IPS-18c (cell line): Measurements from ENCODE around the gene DUOXA2.

Source experiments
- H3K4me3 ChIP-seq: 2 replicates; pipeline ENCODE4 v1.7.0; 2013; ENCODE audit warnings: low read depth, mild to moderate bottlenecking, low read length, moderate library complexity; ENCODE audit not compliant: insufficient read depth
- H3K9me3 ChIP-seq: one replicate; pipeline ENCODE4 v1.6.1; 2013; ENCODE audit warnings: mild to moderate bottlenecking, low read length, moderate library complexity; ENCODE audit not compliant: control insufficient read depth, insufficient read depth

Gene DUOXA2

DNA sequence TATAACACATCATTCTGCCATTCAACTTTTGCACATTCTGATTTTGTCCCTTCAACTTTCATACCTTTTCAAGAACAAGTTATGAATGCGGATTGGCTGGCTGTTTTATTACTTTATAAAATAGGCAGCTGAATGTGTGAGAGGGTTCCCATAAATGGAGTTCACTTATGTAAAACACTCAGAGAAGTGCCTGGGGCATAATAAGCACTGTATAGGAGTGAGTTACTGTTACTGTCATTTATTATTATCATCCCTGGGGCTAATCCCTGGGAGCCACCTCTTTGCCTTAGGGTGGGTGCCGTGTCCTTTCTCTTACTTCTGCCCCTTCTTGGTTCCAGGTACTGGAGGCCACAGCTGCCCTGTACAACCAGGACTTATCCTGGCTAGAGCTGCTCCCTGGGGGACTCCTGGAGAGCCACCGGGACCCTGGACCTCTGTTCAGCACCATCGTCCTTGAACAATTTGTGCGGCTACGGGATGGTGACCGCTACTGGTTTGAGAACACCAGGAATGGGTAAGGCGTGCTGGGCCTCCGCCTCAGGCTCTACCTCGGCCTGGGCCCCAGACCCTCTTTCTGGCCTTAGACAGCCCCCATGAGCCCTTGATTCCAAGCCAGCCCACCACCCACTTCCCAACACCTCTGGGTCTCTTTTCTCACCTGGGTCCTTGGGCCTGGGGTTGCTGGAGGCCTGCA, 26.6 kb downstream of the DUOXA2 start:
- H3K4me3 ChIP-seq, result no peak overlapping the region

DNA sequence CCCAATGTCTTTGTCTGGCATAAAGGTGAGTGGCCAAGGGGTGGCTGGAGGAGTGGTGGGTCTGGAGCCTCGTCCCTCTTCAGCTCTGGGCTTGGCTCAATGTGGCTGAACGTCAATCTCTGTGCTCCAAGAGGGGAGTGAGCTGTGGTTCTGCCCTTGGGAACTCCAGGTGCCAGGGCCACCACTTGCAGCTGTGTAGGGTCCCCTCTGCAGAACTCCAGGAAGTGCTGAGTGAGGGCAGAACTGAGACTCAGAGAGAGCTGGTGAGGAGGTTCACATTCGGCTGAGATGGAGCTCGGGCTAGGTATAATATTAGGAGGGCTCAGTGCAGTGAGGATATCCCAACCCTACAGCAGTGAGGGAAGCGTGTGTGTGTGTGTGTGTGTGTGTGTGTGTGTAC, 27.3 kb downstream of the DUOXA2 start:
- H3K4me3 ChIP-seq, result no peak overlapping the region
- H3K9me3 ChIP-seq, result no peaks in the 10 kb centered on the region

More for the DNA sequence above, 26.6 kb downstream of the DUOXA2 start:
- no peaks in the 10 kb centered on the region for H3K9me3 ChIP-seq

DNA sequence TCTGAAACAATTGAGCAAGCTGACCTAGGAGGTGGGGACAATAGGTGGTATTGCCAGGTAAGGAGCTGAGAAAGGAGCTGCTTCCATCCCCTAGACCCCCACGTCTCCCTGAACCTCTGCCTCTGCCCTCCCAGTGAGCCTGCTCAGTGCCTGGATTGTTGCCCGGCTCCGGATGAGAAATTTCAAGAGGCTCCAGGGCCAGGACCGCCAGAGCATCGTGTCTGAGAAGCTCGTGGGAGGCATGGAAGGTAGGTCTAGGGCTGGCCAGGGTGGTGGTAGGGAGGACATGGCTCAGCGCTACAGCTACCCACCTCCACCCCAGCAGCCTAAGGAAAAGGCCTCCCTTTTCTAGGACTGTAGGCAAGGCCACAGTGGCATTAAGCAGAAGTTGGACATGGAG, 28.9 kb downstream of the DUOXA2 start:
- H3K4me3 ChIP-seq, result no peak overlapping the region

DNA sequence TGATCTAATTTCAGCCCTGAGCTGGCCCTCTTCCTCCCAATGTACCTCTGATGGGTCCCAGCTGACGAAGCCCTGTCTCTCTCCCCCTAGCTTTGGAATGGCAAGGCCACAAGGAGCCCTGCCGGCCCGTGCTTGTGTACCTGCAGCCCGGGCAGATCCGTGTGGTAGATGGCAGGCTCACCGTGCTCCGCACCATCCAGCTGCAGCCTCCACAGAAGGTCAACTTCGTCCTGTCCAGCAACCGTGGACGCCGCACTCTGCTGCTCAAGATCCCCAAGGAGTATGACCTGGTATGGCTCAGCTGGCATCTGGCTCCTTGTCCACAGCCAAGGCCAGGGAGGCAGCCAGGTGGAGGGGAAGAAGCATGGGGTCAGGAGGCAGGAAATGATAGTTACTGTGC, 29.8 kb downstream of the DUOXA2 start:
- Histone ChIP-seq H3K4me3 (no peak overlapping the region), H3K9me3 (no peaks in the 10 kb centered on the region)

More for the DNA sequence above, 28.9 kb downstream of the DUOXA2 start:
- no peaks in the 10 kb centered on the region for H3K9me3 ChIP-seq

DNA sequence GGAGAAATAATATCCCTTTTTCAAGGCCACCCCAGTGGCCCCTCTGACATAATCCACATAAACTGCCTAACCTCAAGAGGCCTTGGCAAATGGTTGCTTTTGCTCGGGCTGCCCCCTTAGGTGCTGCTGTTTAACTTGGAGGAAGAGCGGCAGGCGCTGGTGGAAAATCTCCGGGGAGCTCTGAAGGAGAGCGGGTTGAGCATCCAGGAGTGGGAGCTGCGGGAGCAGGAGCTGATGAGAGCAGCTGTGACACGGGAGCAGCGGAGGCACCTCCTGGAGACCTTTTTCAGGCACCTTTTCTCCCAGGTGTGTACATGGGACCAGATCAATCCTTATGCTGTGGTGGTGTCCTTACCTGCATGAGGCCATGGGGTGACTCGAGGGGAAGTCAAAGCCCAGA, 30.6 kb downstream of the DUOXA2 start:
- no peaks in the 10 kb centered on the region for H3K9me3 ChIP-seq
- no peak overlapping the region for H3K4me3 ChIP-seq

DNA sequence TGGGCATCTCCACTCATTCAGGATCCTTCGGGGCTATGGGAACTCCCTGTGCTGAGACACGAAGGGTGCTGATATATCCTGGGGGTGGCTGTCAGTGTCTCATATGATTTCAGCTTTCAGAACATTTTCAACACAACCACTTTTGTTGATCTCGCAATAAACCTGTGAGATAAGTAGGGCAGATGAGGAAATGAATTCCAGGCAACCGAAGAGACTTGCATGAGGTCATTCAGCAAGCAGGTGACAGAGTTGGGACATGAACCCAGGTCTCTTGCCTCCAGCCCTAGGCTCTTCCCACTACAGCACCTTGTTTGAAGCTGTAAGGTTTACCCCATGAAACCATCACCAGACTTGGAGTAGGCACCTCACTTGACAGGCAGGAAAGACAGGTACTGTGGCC, 32.3 kb downstream of the DUOXA2 start:
- no peak overlapping the region for H3K4me3 ChIP-seq
- H3K9me3 ChIP-seq, result no peaks in the 10 kb centered on the region

DNA sequence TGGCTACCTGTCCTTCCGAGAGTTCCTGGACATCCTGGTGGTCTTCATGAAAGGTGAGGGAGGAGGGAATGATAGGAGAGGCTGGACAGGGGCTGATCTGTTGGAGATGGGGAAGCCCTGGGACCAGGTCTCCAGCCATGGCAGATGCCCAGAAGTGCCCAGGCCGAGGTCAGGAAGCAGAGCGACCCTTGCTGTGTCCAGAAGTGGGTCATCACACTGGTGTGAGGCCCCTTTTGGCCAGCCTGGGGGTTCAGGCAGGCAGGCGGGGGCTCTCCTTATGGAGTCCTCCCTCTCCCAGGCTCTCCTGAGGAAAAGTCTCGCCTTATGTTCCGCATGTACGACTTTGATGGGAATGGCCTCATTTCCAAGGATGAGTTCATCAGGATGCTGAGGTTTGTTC, 33.5 kb downstream of the DUOXA2 start:
- Histone ChIP-seq H3K9me3 (no peaks in the 10 kb centered on the region), H3K4me3 (no peak overlapping the region)

DNA sequence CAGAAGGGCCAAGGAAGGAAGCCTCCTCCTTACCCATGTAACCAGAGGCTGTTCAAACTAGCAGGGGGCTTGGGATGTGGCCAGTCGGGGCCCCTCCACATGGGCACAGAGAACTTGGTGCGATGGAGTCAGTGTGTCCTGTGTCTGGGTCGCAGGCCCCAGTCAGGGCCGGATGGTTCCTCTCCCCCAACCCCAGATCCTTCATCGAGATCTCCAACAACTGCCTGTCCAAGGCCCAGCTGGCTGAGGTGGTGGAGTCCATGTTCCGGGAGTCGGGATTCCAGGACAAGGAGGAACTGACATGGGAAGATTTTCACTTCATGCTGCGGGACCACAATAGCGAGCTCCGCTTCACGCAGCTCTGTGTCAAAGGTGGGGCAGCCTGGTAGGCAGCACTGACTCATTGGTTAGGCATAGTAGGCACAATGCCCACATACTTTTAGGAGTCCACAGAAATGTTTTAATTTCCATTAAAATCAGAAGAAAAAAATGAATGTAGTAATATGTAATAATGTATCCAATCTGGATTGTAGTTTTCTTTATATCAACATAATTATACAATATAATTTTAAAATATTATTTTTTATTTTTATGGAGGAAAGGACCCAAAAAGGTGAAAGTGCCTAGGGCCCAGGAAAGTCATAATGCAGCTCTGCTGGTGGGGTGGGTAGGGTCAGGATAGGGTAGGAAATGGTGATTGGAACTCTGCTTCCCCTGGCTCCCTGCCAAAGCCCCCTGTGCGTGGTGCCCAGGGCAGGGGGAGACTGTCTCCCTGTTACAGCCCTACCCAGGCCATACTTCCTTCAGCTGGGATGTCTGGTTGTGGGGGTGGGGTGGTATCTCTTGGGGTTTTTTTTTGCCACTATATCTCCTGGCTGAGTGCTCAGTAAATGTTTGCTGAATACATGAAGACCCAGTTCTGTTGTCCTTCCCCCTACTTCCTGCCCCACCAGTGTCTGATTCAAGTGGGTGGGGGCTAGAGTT, 34.2 kb downstream of the DUOXA2 start:
- H3K4me3 ChIP-seq, result no peak overlapping the region
- no peaks in the 10 kb centered on the region for H3K9me3 ChIP-seq

DNA sequence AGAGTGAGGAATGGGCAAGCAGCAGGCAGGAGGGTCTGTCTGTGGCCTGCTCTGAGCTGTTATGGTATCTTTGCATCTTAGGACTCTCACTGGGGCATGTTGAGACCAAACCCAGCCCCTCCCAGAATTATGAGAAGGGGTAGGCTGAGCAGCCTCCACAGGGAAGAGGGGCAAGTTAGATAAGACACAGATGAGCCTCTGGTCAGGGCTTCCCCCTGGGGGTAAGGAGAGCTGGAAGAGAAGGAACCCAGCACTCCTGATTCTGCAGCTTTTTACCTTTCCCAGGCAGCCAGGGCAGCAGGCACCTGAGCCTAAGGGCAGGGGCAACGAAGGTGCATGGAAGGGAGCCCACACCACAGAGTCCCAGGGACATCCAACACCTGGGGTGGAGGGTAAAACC, 34.9 kb downstream of the DUOXA2 start:
- H3K4me3 ChIP-seq, result no peak overlapping the region

DNA sequence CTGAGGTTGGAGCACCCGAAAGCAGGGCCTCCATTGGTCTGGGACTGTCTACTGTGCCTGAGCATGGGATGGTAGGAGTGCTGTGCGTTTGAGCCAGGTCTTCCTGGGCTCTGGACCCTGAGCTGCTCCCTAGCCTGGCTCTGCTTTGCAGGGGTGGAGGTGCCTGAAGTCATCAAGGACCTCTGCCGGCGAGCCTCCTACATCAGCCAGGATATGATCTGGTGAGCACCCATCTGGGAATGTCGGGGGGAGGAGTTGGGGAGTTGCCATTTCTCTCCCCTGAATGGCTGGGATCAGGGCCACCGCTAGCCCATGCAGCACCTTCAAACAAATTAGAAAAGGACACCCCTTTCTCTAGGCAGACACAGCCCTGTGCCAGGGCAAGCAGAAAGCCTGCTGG, 36.4 kb downstream of the DUOXA2 start:
- no peaks in the 10 kb centered on the region for H3K9me3 ChIP-seq

More for the DNA sequence above, 34.9 kb downstream of the DUOXA2 start:
- no peaks in the 10 kb centered on the region for H3K9me3 ChIP-seq

DNA sequence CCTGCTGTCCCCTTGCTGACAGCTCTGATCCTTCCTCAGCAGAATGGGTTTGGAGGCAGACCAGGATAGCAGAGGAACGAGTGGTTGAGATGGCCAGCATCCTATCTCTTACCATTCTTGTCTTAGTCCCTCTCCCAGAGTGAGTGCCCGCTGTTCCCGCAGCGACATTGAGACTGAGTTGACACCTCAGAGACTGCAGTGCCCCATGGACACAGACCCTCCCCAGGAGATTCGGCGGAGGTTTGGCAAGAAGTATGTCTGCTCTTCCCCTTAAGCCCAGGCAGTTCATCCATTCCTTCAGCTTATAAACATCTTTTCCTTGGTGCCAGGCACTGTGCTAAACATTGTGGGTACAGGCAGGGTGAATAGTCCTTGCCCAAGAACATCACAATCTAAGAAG, 36.9 kb downstream of the DUOXA2 start:
- H3K9me3 ChIP-seq, result no peaks in the 10 kb centered on the region
- H3K4me3 ChIP-seq, result no peak overlapping the region

More for the DNA sequence above, 36.4 kb downstream of the DUOXA2 start:
- H3K4me3 ChIP-seq, result no peak overlapping the region

DNA sequence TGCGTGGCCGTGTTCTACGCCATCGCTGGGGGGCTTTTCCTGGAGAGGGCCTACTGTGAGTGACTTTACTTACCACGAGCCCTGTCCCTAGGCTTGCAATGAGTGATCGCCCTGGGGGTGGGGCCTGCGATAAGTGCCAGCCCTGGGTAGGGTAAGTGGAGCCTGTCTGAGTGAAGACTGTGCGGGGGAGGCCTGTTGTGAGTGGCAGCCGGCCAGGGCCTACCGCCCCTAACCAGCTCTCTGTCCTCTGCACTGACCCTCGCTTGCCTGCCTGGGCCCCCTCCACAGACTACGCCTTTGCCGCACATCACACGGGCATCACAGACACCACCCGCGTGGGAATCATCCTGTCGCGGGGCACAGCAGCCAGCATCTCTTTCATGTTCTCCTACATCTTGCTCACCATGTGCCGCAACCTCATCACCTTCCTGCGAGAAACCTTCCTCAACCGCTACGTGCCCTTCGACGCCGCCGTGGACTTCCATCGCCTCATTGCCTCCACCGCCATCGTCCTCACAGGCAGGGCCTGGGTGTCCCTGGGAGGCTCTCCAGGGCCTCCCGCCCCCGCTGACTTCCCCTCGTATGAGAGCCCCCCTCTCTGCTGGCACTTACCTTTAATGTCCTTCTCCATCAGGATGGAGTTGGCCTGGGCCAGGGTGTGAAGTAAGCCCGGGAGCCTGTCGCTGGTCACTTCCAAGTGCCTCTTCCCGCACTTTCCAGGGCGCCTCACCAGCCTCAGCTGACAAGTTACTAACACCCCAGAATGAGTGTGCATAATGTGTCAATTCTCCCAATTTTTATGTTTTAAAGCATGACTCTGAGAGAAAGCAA, 38.1 kb downstream of the DUOXA2 start:
- H3K9me3 ChIP-seq, result no peaks in the 10 kb centered on the region
- H3K4me3 ChIP-seq, result no peak overlapping the region

DNA sequence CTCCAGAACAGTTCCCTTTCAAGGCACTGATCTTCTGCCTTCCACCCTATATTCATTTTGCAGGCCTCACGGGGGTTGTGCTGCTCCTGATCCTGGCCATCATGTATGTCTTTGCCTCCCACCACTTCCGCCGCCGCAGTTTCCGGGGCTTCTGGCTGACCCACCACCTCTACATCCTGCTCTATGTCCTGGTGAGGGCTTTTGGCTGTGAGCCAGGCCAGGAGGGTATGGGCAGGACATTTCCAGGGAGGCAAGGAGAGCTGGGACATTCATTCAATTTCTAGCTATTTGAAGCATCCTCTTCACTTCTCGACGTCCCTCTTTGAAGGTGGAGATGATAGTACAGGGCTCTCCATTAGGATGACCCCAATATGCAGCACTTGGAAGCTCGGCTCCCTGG, 41.6 kb downstream of the DUOXA2 start:
- Histone ChIP-seq H3K4me3 (no peak overlapping the region), H3K9me3 (no peaks in the 10 kb centered on the region)

DNA sequence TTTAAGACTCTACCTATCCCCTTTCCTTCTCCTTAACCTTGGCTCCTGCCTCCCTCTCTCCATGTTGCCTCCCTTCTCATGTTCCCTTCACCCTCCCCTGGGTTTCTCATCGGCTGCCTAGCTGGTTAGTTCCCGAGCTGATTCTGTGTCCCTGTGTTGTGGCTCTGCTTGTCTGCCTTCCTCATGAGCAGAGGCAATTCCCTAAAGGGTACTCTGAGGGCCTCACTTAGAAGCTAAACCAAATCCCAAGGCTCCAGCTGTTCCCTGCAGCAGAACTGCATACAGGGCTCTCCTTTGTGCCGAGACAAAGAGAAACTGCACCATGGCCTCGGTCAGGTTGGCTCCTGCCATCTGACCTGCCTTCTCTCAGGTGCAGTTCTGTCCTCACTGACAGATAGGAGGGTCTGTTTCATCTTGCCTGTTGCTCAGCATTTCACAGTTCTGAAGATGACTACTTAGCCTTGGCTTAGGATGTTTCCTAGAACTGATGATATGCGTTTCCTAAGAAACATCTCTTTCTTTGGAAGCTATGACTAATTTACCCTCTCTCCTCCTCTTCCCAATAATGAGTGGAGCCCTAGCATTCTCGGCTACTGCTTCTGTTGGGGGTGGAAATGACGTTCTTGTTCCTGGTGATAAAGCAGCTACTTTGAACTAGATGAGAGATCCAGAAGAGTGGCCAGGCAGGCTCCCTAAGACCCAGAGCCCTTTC, 42.8 kb downstream of the DUOXA2 start:
- no peaks in the 10 kb centered on the region for H3K9me3 ChIP-seq
- H3K4me3 ChIP-seq, result no peak overlapping the region

DNA sequence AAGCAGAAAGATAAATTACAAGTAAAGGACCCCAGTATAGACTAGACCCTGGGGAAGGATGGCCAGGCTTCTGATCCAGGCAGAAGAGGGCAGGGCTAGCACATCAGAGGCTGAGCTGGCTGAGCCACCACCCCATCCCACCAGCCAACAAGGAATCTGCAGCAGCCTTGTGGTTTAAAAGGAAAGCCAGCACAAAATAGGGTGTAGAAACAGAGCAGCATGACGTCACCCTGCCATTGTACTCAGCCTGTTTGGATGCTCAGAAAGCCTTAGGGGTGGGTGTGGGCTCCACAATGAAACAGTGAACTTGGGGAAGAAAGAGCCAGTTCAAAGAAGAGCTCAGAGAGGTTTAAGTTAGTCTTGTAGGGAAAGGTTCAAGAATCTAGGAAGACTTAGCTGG, 43.8 kb downstream of the DUOXA2 start:
- H3K4me3 ChIP-seq, result no peak overlapping the region
- no peaks in the 10 kb centered on the region for H3K9me3 ChIP-seq

DNA sequence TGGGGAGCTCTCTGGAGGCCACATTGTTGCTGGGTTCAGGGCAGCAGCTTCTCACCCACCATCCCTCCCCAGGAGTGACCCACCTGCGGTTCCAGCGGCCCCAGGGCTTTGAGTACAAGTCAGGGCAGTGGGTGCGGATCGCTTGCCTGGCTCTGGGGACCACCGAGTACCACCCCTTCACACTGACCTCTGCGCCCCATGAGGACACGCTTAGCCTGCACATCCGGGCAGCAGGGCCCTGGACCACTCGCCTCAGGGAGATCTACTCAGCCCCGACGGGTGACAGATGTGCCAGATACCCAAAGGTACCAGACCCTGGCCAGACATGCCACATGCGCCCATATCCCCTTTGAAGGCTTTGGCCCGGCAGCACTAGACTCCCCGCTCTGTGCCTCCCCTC, 47.5 kb downstream of the DUOXA2 start:
- Histone ChIP-seq H3K9me3 (no peaks in the 10 kb centered on the region), H3K4me3 (no peak overlapping the region)
